GM12878 (cell line): Measurements from ENCODE around the gene NACC1. TPM values are rescaled to one million over a fixed set of nuclear protein-coding genes. Genes with fewer than 3 reads are reported as not detected.

Source experiments
- DPF2 ChIP-seq: fragments of 450-650 bp; IDR thresholded peaks from 2 replicates; pipeline ENCODE4 v1.6.1; 2017; ENCODE audit warnings: mild to moderate bottlenecking
- E2F8 ChIP-seq: fragments of 450-650 bp; IDR thresholded peaks from 2 replicates; pipeline ENCODE4 v1.6.1; 2018; ENCODE audit warnings: mild to moderate bottlenecking, low read depth, moderate library complexity; ENCODE audit not compliant: partially characterized antibody
- EGR1 ChIP-seq, 2 experiments: IDR thresholded peaks; 1 replicate in 1 of 2; 2 replicates in 1 of 2; pipeline ENCODE4 v1.6.1; 2011 to 2012; ENCODE audit warnings: low read depth in 2 of 2, low read length in 2 of 2, borderline replicate concordance in 1 of 2, mild to moderate bottlenecking in 1 of 2, moderate library complexity in 1 of 2
- ELK1 ChIP-seq: IDR thresholded peaks from 2 replicates; pipeline ENCODE4 v1.6.1; 2012; ENCODE audit warnings: low read depth, low read length, improper control_type of control experiment
- FOXM1 ChIP-seq: IDR thresholded peaks from 2 replicates; pipeline ENCODE4 v1.6.1; 2012; ENCODE audit warnings: low read depth, mild to moderate bottlenecking, inconsistent platforms, low read length, moderate library complexity
- IKZF1 ChIP-seq: fragments of 450-650 bp; conservative IDR thresholded peaks from 2 replicates; pipeline ENCODE4 v1.6.1; 2017; ENCODE audit warnings: antibody characterized with exemption, mild to moderate bottlenecking
- IKZF2 ChIP-seq, 2 experiments: fragments of 450-650 bp; IDR thresholded peaks; 2 replicates each; pipeline ENCODE4 v1.6.1; 2017; ENCODE audit warnings: mild to moderate bottlenecking in 2 of 2, moderate library complexity in 2 of 2
- JUNB ChIP-seq: IDR thresholded peaks from 2 replicates; pipeline ENCODE4 v1.6.1; 2016; ENCODE audit warnings: antibody characterized with exemption, mild to moderate bottlenecking
- JUND ChIP-seq: IDR thresholded peaks from 2 replicates; pipeline ENCODE4 v1.6.1; 2012; ENCODE audit warnings: low read depth, mild to moderate bottlenecking, low read length, improper control_type of control experiment, moderate library complexity
- MEF2A ChIP-seq: IDR thresholded peaks from 2 replicates; pipeline ENCODE4 v1.6.1; 2011; ENCODE audit warnings: low read depth, mild to moderate bottlenecking, low read length, moderate library complexity; ENCODE audit not compliant: insufficient read depth
- MEF2B ChIP-seq: fragments of 450-650 bp; IDR thresholded peaks from 2 replicates; pipeline ENCODE4 v1.6.1; 2018; ENCODE audit warnings: mild to moderate bottlenecking, moderate library complexity; ENCODE audit not compliant: partially characterized antibody, poor library complexity, severe bottlenecking
- MTA2 ChIP-seq: fragments of 450-650 bp; IDR thresholded peaks from 2 replicates; pipeline ENCODE4 v1.6.1; 2016; ENCODE audit warnings: low read depth, mild to moderate bottlenecking, moderate library complexity
- MXI1 ChIP-seq: fragments of 150-350 bp; IDR thresholded peaks from 2 replicates; pipeline ENCODE4 v1.6.1; 2011; ENCODE audit warnings: low read depth, mild to moderate bottlenecking, inconsistent platforms, low read length, improper control_type of control experiment
- PAX5 ChIP-seq: IDR thresholded peaks from 2 replicates; pipeline ENCODE4 v1.6.1; 2011; ENCODE audit warnings: low read depth, low read length, borderline replicate concordance
- POLR2AphosphoS5 ChIP-seq: IDR thresholded peaks from 2 replicates; pipeline ENCODE4 v1.6.1; 2011; ENCODE audit warnings: mild to moderate bottlenecking, low read length, inconsistent platforms
- RAD21 ChIP-seq: IDR thresholded peaks from 2 replicates; pipeline ENCODE4 v1.6.1; 2011; ENCODE audit warnings: mild to moderate bottlenecking, low read depth, low read length, moderate library complexity; ENCODE audit not compliant: insufficient read depth
- RBBP5 ChIP-seq: fragments of 200-600 bp; sonication (generic); conservative IDR thresholded peaks from 2 replicates; pipeline ENCODE4 v1.6.1; 2016
- SP1 ChIP-seq: IDR thresholded peaks from one replicate; pipeline ENCODE4 v1.6.1; 2011; ENCODE audit warnings: low read depth, low read length
- WRNIP1 ChIP-seq: IDR thresholded peaks from 2 replicates; pipeline ENCODE4 v1.6.1; 2011; ENCODE audit warnings: low read depth, low read length, improper control_type of control experiment, borderline replicate concordance
- ZNF207 ChIP-seq: fragments of 450-650 bp; IDR thresholded peaks from 2 replicates; pipeline ENCODE4 v1.6.1; 2014; ENCODE audit warnings: antibody characterized with exemption, mild to moderate bottlenecking, borderline replicate concordance
- ZSCAN29 ChIP-seq: fragments of 450-650 bp; IDR thresholded peaks from 2 replicates; pipeline ENCODE4 v1.6.1; 2017; ENCODE audit warnings: mild to moderate bottlenecking, moderate library complexity
- polyA plus RNA-seq, 11 experiments: library from polyadenylated mRNA; depleted of rRNA in 4 of 11; unstranded in 6 of 11; stranded (reverse) in 5 of 11; fragments of >200 nt; fragmentation: Nextera tagmentation in 4 of 11; fragmentation: Illumina TruSeq in 1 of 11; extraction: Ambion mirVana in 4 of 11; extraction: Trizol in 1 of 11; gene quantifications; 1 replicate in 1 of 11; 2 replicates in 10 of 11; pipeline versions ENCODE4 v1.2.1 to v1.2.3, GENCODE V29; 2011 to 2016; ENCODE audit warnings: inconsistent platforms in 2 of 11, missing spikeins in 2 of 11, low read depth in 1 of 11
- total RNA-seq, 4 experiments: library from RNA; depleted of rRNA in 3 of 4; stranded (reverse); fragments of >200 nt in 3 of 4; fragmentation: Illumina TruSeq in 1 of 4; extraction: Trizol in 1 of 4; gene quantifications; 2 replicates each; pipeline versions ENCODE4 v1.2.1 to v1.2.3, GENCODE V29; 2013 to 2021
- TF ChIP-seq, protein P1 (sequence below): IDR thresholded peaks from 2 replicates; pipeline ENCODE4 v1.6.1; 2011; ENCODE audit warnings: mild to moderate bottlenecking, low read depth, low read length, moderate library complexity; ENCODE audit not compliant: insufficient replicate concordance
- TF ChIP-seq, protein P2 (sequence below): fragments of 450-650 bp; IDR thresholded peaks from 2 replicates; pipeline ENCODE4 v1.6.1; 2016; ENCODE audit warnings: mild to moderate bottlenecking

NACC1 gene
- total and polyA plus RNA-seq, 10 of the 15 experiments (the other 5 are each of a cell fraction or from before 2014, with no cell fraction given): 0.18 to 120 (median 19.2) TPM

GRCh38 chr19:13151605-13152355 is 33.7 kb downstream of the NACC1 start (continued):
- TF ChIP-seq, protein P1, sequence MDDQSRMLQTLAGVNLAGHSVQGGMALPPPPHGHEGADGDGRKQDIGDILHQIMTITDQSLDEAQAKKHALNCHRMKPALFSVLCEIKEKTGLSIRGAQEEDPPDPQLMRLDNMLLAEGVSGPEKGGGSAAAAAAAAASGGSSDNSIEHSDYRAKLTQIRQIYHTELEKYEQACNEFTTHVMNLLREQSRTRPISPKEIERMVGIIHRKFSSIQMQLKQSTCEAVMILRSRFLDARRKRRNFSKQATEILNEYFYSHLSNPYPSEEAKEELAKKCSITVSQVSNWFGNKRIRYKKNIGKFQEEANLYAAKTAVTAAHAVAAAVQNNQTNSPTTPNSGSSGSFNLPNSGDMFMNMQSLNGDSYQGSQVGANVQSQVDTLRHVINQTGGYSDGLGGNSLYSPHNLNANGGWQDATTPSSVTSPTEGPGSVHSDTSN: no peak
- TF ChIP-seq MEF2B (peak; percentile 58), MTA2 (no peak), JUND (no peak), PAX5 (peak; percentile 36; the same call in 1 of the 2 replicates), DPF2 (0 out of 2 replicates have a peak, but pooled peaks have one; percentile 42), ZSCAN29 (no peak), IKZF2 (IDR thresholded peaks at IDR 0.05) (peak; percentile 92 to 93), E2F8 (peak; percentile 96), FOXM1 (no peak), ELK1 (peak; percentile 100), ZNF207 (0 out of 2 replicates have a peak, but pooled peaks have one; percentile 15), POLR2AphosphoS5 (no peak; the same call in 1 of the 2 replicates), MEF2A (peak; percentile 81), MXI1 (peak; percentile 92), WRNIP1 (no peak), SP1 (peak; percentile 78), IKZF1 (peak; percentile 98), RBBP5 (no peak), RAD21 (no peak), EGR1 (IDR thresholded peaks at IDR 0.05; ENCODE audit: borderline replicate concordance in 1 of 2, low read depth in 2 of 2, low read length in 2 of 2) (peak in 1 of 2 experiments; percentile 79; a peak in 2 of 3 replicates), JUNB (no peak)
- TF ChIP-seq, protein P2, sequence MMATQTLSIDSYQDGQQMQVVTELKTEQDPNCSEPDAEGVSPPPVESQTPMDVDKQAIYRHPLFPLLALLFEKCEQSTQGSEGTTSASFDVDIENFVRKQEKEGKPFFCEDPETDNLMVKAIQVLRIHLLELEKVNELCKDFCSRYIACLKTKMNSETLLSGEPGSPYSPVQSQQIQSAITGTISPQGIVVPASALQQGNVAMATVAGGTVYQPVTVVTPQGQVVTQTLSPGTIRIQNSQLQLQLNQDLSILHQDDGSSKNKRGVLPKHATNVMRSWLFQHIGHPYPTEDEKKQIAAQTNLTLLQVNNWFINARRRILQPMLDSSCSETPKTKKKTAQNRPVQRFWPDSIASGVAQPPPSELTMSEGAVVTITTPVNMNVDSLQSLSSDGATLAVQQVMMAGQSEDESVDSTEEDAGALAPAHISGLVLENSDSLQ: no peak
